Nephron progenitor cell (in vitro differentiated cells): ENCODE measurements around the gene KLK13.
A peak's percentile ranks its signal among the peaks of the same experiment; 100 is the strongest.

Experiments
- DNase-seq: peaks from one replicate; pipeline ENCODE4 v3.0.0; 2021
- H3K27ac Mint-ChIP-seq: 2 replicates; pipeline ENCODE4 v1.8.0; 2021; ENCODE audit warnings: mild to moderate bottlenecking, moderate library complexity, mixed read lengths
- H3K27me3 Mint-ChIP-seq: 2 replicates; pipeline ENCODE4 v1.8.0; 2021; ENCODE audit warnings: mild to moderate bottlenecking, low read depth, mixed read lengths; ENCODE audit not compliant: poor library complexity
- H3K36me3 Mint-ChIP-seq: 2 replicates; pipeline ENCODE4 v1.8.0; 2021; ENCODE audit warnings: low read depth, mixed read lengths
- H3K4me1 Mint-ChIP-seq: 2 replicates; pipeline ENCODE4 v1.8.0; 2021; ENCODE audit warnings: mixed read lengths
- H3K4me3 Mint-ChIP-seq: 2 replicates; pipeline ENCODE4 v1.8.0; 2021; ENCODE audit warnings: mild to moderate bottlenecking, moderate library complexity, mixed read lengths
- H3K9me3 Mint-ChIP-seq: 2 replicates; pipeline ENCODE4 v1.8.0; 2021; ENCODE audit warnings: mild to moderate bottlenecking, moderate library complexity, mixed read lengths
- TF ChIP-seq, protein P1 (sequence below): fragments of 200-600 bp; sonication (generic); IDR thresholded peaks from 2 replicates; pipeline ENCODE4 v1.5.0; 2021; ENCODE audit warnings: antibody characterized with exemption

Gene KLK13

GRCh38 chr19:51022526-51022925 lies 42.4 kb downstream of the KLK13 start:
- no peak overlapping the region for H3K4me3 Mint-ChIP-seq
- H3K27me3 Mint-ChIP-seq, result peaks cover 77% of the 10 kb centered on the region
- DNase-seq, result no peak
- peaks cover 7% of the 10 kb centered on the region for H3K9me3 Mint-ChIP-seq
- no peaks in the 10 kb centered on the region for H3K36me3 Mint-ChIP-seq
- peaks cover 27% of the 10 kb centered on the region for H3K4me1 Mint-ChIP-seq
- TF ChIP-seq, protein P1, sequence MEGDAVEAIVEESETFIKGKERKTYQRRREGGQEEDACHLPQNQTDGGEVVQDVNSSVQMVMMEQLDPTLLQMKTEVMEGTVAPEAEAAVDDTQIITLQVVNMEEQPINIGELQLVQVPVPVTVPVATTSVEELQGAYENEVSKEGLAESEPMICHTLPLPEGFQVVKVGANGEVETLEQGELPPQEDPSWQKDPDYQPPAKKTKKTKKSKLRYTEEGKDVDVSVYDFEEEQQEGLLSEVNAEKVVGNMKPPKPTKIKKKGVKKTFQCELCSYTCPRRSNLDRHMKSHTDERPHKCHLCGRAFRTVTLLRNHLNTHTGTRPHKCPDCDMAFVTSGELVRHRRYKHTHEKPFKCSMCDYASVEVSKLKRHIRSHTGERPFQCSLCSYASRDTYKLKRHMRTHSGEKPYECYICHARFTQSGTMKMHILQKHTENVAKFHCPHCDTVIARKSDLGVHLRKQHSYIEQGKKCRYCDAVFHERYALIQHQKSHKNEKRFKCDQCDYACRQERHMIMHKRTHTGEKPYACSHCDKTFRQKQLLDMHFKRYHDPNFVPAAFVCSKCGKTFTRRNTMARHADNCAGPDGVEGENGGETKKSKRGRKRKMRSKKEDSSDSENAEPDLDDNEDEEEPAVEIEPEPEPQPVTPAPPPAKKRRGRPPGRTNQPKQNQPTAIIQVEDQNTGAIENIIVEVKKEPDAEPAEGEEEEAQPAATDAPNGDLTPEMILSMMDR, result no peak
- H3K27ac Mint-ChIP-seq, result no peak overlapping the region

GRCh38 chr19:51020988-51021651 lies 43.8 kb downstream of the KLK13 start:
- no peak overlapping the region for H3K27ac Mint-ChIP-seq
- TF ChIP-seq, protein P1, result peak; percentile 67
- no peak for DNase-seq
- H3K9me3 Mint-ChIP-seq, result peaks cover 18% of the 10 kb centered on the region
- no peak overlapping the region for H3K4me3 Mint-ChIP-seq
- H3K36me3 Mint-ChIP-seq, result no peaks in the 10 kb centered on the region
- H3K4me1 Mint-ChIP-seq, result peaks cover 23% of the 10 kb centered on the region
- peaks cover 86% of the 10 kb centered on the region for H3K27me3 Mint-ChIP-seq

DNA sequence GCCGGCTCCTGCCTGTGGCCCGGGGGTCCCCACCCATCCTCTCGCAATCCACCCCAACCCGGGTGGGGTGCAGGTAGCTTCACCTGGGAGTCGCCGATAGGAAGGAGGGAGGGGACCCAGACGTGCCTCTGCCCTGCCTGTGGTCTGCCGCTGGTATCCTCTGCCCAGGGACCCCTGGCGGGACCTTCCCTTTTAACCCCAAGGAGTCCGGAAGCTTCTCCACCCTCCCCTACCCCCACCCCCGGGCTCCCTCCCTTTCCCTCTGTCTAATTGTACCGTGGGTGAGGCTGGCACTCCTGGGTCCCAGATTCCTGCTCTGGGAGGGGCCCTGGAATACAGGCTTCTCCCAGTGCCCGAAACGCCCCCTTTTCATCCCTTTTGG lies 45.4 kb downstream of the KLK13 start, which contains the start of gene KLK10:
Gene KLK10 (minus strand): TSS at position 166 of the 382 bp plus-strand sequence. CDS start 579 bp downstream, outside the sequence.
- Mint-ChIP-seq H3K27ac (no peak within 1 kb of the TSS), H3K27me3 (peaks cover 91% of the 10 kb centered on the region), H3K4me1 (peaks cover 14% of the 10 kb centered on the region), H3K9me3 (peaks cover 21% of the 10 kb centered on the region), H3K36me3 (no peaks in the 10 kb centered on the region), H3K4me3 (peak within 1 kb of the TSS; percentile 75)
- DNase-seq, result no peak
- TF ChIP-seq, protein P1, result no peak

DNA sequence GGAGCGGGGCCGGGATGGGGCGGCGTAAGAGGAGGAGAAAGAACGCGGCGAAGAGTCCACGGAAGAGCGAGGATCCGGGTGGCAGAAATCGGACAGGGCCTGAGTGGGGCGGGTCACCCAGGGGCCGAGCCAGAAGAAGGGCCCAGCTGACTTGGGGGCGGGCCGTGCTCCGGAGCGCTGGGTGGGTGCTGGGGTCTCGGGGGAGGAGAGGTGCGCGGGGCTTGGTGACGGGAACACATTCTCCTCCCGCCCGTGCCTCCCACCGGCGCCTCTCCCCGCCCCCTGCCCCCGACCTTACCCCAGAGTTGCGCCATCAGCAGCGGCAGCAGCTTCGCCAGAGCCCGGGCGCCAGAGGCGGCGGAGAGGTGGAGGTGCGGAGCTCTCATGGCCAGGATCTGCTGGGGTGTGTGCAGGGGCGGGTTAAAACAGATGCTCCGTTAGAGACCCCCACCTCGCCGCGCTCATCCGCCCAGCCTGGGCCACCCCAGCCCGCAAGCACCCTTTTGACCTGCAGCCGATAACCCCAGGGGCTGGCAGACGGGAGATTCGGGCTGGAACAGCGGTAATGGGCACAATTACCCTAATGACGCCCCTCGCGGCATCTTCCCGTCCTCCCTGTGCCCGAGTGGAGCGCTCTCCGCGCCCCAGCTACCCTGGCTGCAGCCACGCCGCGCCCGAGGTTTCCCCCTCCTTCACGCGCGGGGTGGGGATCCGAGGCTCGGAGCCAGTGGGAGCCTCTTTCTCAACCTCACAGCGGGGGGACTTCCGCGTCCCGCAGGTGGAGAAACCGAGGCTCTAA lies 45.9 kb downstream of the KLK13 start:
- DNase-seq, result peak; percentile 36
- peak overlapping the region; percentile 75 for H3K4me3 Mint-ChIP-seq
- no peak overlapping the region for H3K27ac Mint-ChIP-seq

GRCh38 chr19:51016798-51017683 lies 47.9 kb downstream of the KLK13 start:
- DNase-seq, result peak; percentile 77
- Mint-ChIP-seq H3K27ac (no peak overlapping the region), H3K27me3 (peaks cover 84% of the 10 kb centered on the region), H3K4me1 (peaks cover 14% of the 10 kb centered on the region), H3K36me3 (no peaks in the 10 kb centered on the region), H3K9me3 (peaks cover 21% of the 10 kb centered on the region), H3K4me3 (peak overlapping the region; percentile 84)
- TF ChIP-seq, protein P1, result peak; percentile 72

More for the DNA sequence above, 45.9 kb downstream of the KLK13 start:
- peaks cover 14% of the 10 kb centered on the region for H3K4me1 Mint-ChIP-seq
- H3K36me3 Mint-ChIP-seq, result no peaks in the 10 kb centered on the region
- H3K9me3 Mint-ChIP-seq, result peaks cover 21% of the 10 kb centered on the region
- peaks cover 92% of the 10 kb centered on the region for H3K27me3 Mint-ChIP-seq
- TF ChIP-seq, protein P1, result no peak
